ENCODE data around the gene TGFA. TPM values are rescaled to one million over a fixed set of nuclear protein-coding genes. Genes with fewer than 3 reads are reported as not detected.

Gene TGFA
- total RNA-seq (10 to 100 TPM in 2 of 5 donors, 1 to 10 TPM in 1, under 1 TPM in 1, not detected in 1; 0.89 to 16.0 (median 8.8) TPM), polyA plus RNA-seq (1 to 10 TPM; 2.4 to 3.8 (median 3.7) TPM)
- long read RNA-seq, donor 1, result 0 reads
- long read RNA-seq, donor 2, full-length matches to known transcripts, result 1 of 1 reads
- long read RNA-seq, donor 2, partial matches to known transcripts, result 0 of 1 reads
- long read RNA-seq, donor 2, other reads (novel, unspliced or antisense), result 0 of 1 reads
- long read RNA-seq, donor 3, full-length matches to known transcripts, result 2 of 2 reads
- long read RNA-seq, donor 3, partial matches to known transcripts, result 0 of 2 reads
- long read RNA-seq, donor 3, other reads (novel, unspliced or antisense), result 0 of 2 reads
- long read RNA-seq, donor 4, result 0 reads
- long read RNA-seq, donor 5, partial matches to known transcripts, result 0 of 1 reads
- long read RNA-seq, donor 5, other reads (novel, unspliced or antisense), result 0 of 1 reads
- long read RNA-seq, donor 6, result 0 reads
- long read RNA-seq, donor 7, full-length matches to known transcripts, result 2 of 2 reads
- long read RNA-seq, donor 7, partial matches to known transcripts, result 0 of 2 reads
- long read RNA-seq, donor 7, other reads (novel, unspliced or antisense), result 0 of 2 reads
- long read RNA-seq, donor 8, result 0 reads
- long read RNA-seq, donor 9, full-length matches to known transcripts, result 1 of 1 reads
- long read RNA-seq, donor 9, partial matches to known transcripts, result 0 of 1 reads
- long read RNA-seq, donor 9, other reads (novel, unspliced or antisense), result 0 of 1 reads
- long read RNA-seq, donor 10, full-length matches to known transcripts, result 2 of 2 reads
- long read RNA-seq, donor 10, partial matches to known transcripts, result 0 of 2 reads
- long read RNA-seq, donor 10, other reads (novel, unspliced or antisense), result 0 of 2 reads

GRCh38 chr2:70553584-70554337 is at the start of gene TGFA:
Gene TGFA, minus strand, starts transcription at chr2:70553826. Its CDS starts 59 bp downstream, at chr2:70553767.
- H3K4me3 ChIP-seq, result peak within 1 kb of the TSS; percentile 60 to 85 (median 72)
- DNase-seq, result peak; percentile 86 to 92
- intact Hi-C loops (cut with DNase I; ENCODE audit: low total_unique reads), result no loop called here
- H3K9me3 ChIP-seq, result no peaks in the 10 kb centered on the region
- TF ChIP-seq POLR2AphosphoS5 (IDR thresholded peaks at IDR 0.05), result peak in 2 of 3 donors; percentile 32 to 44
- TF ChIP-seq CTCF (IDR thresholded peaks at IDR 0.05), result peak in 5 of 7 experiments; percentile 58 to 85 (median 73)
- no peak for TF ChIP-seq EP300 (IDR thresholded peaks at IDR 0.05)
- peaks cover 0 to 45% (median 17%) of the 10 kb centered on the region in 3 donors for H3K27me3 ChIP-seq
- H3K27ac ChIP-seq, result peak within 1 kb of the TSS; percentile 82 to 93 (median 86)
- H3K4me1 ChIP-seq, result peaks cover 0 to 48% (median 30%) of the 10 kb centered on the region in 4 donors
- no peaks in the 10 kb centered on the region for H3K36me3 ChIP-seq
- 0 to 1% (median 1%) methylated on average over 27 to 88 of the region's 88 CpGs for WGBS, 5 donors

GRCh38 chr2:70603066-70603465 is 49.4 kb upstream of the TGFA start:
- Histone ChIP-seq H3K27me3 (peaks cover 0 to 6% (median 4%) of the 10 kb centered on the region in 3 donors), H3K4me1 (no peaks in the 10 kb centered on the region), H3K9me3 (no peaks in the 10 kb centered on the region), H3K27ac (no peak overlapping the region), H3K4me3 (no peak overlapping the region), H3K36me3 (no peaks in the 10 kb centered on the region)
- DNase-seq, result no peak
- intact Hi-C loops (cut with DNase I; ENCODE audit: low total_unique reads), result no loop called here
- no peak for TF ChIP-seq POLR2AphosphoS5 (IDR thresholded peaks at IDR 0.05)
- TF ChIP-seq CTCF (IDR thresholded peaks at IDR 0.05), result no peak
- no peak for TF ChIP-seq POLR2A (IDR thresholded peaks at IDR 0.05)
- no peak for TF ChIP-seq EP300 (IDR thresholded peaks at IDR 0.05)

- no peaks in the 10 kb centered on the region for H3K27me3 ChIP-seq
- WGBS, 5 donors, result 48 to 69% (median 58%) methylated on average over 1 of the region's 1 CpG
- no peak for DNase-seq
- no peak overlapping the region for H3K4me3 ChIP-seq
- intact Hi-C loops (cut with DNase I; ENCODE audit: low total_unique reads), result no loop called here
- H3K9me3 ChIP-seq, result no peaks in the 10 kb centered on the region
- no peak overlapping the region for H3K27ac ChIP-seq
- H3K4me1 ChIP-seq, result no peaks in the 10 kb centered on the region
- no peak for TF ChIP-seq CTCF (IDR thresholded peaks at IDR 0.05)
- no peak for TF ChIP-seq POLR2AphosphoS5 (IDR thresholded peaks at IDR 0.05)
- no peak for TF ChIP-seq EP300 (IDR thresholded peaks at IDR 0.05)
- no peak for TF ChIP-seq POLR2A (IDR thresholded peaks at IDR 0.05)
- H3K36me3 ChIP-seq, result no peaks in the 10 kb centered on the region
Observed at GRCh38 chr2:70598197-70598596, 44.6 kb upstream of the TGFA start.

- no peak overlapping the region for H3K27ac ChIP-seq
- H3K9me3 ChIP-seq, result no peaks in the 10 kb centered on the region
- H3K36me3 ChIP-seq, result no peaks in the 10 kb centered on the region
- WGBS, 5 donors, result 60 to 69% (median 61%) methylated on average over 3 to 7 of the region's 7 CpGs
- DNase-seq, result no peak
- no peaks in the 10 kb centered on the region for H3K27me3 ChIP-seq
- H3K4me3 ChIP-seq, result no peak overlapping the region
- TF ChIP-seq EP300 (IDR thresholded peaks at IDR 0.05) (no peak), CTCF (IDR thresholded peaks at IDR 0.05) (no peak), POLR2A (IDR thresholded peaks at IDR 0.05) (no peak), POLR2AphosphoS5 (IDR thresholded peaks at IDR 0.05) (no peak)
- H3K4me1 ChIP-seq, result no peaks in the 10 kb centered on the region
- intact Hi-C loops (cut with DNase I; ENCODE audit: low total_unique reads), result no loop called here
Observed at GRCh38 chr2:70596739-70597138, 43.1 kb upstream of the TGFA start.
